SW480 (cell line): Measurements from ENCODE around the gene INTS7.
"Not testable (repeated sequence)": the region's sequence is repeated elsewhere in the genome, so short reads cannot be mapped to it uniquely, and the experiment has no call there.

Source experiments
- DNase-seq: peaks from one replicate; pipeline ENCODE4 v3.0.0-alpha.2; 2016; ENCODE audit warnings: low spot score

The INTS7 gene

DNA sequence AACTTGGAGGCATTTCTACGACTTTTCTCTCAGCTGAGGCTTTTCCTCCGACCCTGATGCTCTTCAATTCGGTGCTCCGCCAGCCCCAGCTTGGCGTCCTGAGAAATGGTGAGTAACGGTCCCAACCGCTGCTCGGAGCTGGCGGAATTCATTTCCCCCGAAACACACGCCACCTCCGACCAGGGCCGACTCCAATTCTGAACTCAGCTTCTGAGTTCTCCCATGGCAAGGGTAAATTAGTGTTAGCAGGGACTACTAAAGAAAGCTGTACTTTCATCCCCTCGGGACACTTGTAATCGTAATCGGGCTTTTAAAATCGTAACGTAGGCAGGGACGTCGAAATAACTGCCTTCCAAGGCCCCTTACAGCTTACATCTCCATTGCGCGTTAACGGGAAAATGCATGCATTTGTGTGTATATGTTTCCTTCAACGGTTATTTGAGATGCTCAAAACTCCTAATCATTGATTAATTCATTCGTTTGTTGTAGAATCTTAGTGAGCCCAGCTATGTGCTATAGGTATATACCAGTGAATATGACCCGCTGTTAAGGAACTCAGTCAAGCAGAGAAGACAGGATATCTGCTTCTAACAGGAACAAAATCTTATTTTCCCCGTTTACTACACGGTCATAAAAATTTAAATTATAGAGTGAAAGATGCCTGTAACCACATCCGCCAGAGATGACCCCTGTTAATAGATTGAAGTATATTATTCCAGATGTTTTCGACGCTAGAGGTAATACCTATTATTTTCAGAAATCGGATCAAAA lies 663 bp upstream of the INTS7 start:
- no peak for DNase-seq

DNA sequence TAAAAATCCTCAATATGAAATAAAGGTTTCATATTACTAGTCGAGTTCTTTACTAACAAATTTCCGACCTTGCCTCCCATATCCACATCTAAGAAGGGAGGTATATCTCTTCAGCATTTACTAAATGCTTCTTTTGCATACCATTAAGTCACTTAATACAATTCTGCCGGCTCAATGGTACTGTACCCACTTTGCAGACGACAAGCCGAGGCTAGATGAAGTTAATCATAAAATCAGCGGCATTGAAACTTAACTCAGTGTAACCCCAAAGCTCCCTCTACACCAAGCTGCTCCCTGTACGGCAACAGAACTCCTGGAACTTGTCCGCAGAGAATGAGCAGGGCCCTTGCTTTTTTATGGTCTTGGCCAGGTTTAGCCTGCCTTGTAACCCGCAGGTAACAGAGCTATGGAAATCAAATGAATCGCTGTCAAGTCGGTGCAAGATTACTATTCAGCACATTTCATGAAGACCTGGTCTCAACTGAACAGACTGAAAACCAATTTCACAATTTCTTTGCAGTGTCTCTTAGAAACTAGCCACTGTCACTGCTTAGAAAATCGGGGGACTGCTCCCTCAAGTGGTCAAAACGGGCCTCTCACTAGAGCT lies 738 bp downstream of the INTS7 start:
- no peak for DNase-seq

DNA sequence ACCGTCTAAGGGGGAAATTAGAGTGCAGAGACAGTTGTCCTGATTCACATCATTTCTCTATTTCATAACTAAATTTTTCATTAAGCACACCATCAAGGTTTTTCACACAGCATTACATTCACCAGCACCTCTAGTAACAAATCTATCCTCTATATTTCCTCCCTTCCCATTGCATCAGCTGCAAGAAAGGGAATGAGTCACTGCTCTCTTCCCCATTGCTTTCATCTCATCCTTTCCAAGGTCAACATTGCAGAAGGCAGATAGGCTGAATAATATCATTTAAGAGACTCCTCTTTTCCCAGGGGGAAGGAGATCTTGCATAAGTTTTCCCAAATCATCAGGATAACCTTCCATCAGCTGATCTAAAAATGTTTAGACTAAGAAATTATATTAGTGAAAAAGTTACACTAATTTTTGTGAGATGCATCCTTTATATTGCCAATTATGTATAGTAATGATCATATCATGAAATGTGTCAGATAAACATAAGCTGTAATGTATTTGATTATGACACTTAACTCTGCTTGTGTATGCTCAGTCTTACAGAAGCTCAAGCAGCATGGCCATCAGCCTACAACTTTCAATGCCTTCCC lies 4.3 kb downstream of the INTS7 start:
- DNase-seq = peak; percentile 91

DNA sequence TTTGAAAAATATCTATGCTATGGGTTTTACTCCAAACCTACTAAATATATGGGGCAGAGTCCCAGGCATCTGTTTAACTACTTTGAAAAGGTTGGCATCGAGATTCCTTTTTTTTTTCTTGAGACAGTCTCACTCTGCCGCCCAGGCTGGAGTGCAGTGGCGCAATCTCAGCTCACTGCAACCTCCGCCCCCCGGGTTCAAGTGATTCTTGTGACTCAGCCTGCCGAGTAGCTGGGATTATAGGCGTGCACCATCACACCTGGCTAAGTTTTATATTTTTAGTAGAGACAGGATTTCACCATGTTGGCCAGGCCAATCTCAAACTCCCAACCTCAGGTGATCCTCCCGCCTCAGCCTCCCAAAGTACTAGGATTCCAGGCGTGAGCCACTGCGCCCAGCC lies 7.6 kb downstream of the INTS7 start:
- not testable (repeated sequence) for DNase-seq

DNA sequence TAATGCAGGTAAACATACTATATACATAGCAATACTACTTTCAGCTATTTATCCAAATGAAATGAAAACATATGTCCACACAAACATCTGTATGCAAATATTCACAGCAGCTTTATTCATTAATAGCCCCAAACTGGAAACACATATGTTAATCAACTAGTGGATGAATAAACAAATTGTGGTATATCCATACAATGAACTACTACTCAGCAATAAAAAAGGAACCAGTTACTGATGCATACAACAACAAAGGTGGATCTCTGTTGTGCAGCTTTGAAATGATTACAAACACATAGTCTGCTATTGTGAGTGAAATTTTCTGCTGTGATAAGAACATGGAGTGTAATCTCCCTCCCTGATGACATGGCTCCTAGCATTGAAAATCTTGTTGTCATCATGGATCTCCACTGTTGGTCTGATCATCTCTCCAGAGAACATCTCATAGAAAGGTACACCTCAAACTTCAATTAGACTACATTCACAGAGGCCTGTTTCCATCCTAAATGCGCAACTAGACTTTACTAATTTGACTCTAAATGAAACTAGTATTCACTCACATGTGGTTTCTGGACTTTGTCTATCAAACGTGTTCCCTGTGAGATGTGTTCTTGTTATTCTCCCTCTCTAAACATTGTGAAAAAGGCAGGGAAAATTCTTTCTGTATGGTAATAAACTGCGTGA lies 10.7 kb downstream of the INTS7 start:
- DNase-seq = no peak

DNA sequence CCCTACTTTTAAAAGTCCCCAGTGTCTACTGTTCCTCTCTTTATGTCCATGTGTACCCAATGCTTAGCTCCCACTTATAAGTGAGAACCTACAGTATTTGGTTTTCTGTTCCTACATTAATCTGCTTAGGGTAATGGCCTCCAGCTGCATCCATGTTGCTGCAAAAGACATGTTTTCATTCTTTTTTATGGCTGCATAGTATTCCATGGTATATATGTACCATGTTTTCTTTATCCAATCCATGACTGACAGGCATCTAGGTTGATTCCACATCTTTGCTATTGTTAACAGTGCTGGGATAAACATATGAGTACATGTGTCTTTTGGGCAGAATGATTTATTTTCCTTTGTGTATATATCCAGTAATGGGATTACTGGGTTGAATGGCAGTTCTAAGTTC lies 12.4 kb downstream of the INTS7 start:
- DNase-seq = not testable (repeated sequence)

DNA sequence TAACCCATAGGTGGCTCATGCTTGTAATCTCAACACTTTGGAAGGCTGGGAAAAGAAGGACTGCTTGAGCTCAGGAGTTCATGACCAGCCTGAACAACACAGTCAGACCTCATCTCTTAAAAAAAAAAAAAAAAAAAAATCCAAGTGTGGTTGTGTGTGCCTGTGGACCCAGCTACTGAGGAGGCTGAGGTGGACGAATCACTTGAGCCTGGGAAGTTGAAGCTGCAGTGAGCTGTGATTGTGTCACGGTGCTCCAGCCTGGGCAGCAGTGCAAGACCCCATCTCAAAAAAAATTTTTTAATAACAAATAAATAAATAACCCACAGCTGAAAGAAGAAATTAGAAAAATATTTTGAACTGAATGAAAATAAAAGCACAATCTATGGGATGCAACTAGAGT lies 13.8 kb downstream of the INTS7 start:
- no peak for DNase-seq

DNA sequence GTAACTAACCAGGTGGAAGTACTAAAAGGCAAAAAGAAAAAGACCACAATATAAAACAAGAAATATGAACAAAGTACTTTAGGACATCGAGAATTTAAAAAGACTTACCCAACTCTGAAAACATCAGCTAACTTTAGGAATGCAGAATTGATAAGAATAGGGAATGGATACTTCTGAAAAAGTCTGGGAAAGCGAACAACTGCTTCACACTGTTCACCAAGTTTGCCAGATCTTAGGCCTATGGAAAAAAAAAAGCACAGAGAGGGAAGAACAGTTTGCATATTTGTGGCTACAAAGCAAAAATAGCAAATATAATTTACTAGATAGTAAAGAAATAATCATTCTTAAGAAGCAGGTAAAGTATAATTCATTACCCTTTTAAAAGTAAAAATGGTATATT lies 14.4 kb downstream of the INTS7 start:
- DNase-seq = no peak

DNA sequence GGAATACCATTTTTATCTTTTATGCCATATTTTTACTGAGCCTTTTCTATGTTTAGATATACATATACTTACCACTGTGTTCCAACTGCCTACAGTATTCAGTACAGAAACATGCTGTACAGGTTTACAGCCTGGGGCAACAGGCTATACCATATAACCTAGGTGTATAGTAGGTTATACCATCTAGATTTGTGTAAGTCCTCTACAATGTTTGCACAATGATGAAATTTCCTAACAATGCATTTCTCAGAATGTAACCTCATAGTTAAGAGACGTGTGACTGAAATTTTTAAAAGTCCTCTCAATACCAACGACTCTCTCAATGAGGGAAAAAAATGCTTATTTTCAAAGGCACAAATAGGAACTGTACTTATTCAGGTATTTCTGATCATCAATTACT lies 21.7 kb downstream of the INTS7 start:
- DNase-seq = no peak

DNA sequence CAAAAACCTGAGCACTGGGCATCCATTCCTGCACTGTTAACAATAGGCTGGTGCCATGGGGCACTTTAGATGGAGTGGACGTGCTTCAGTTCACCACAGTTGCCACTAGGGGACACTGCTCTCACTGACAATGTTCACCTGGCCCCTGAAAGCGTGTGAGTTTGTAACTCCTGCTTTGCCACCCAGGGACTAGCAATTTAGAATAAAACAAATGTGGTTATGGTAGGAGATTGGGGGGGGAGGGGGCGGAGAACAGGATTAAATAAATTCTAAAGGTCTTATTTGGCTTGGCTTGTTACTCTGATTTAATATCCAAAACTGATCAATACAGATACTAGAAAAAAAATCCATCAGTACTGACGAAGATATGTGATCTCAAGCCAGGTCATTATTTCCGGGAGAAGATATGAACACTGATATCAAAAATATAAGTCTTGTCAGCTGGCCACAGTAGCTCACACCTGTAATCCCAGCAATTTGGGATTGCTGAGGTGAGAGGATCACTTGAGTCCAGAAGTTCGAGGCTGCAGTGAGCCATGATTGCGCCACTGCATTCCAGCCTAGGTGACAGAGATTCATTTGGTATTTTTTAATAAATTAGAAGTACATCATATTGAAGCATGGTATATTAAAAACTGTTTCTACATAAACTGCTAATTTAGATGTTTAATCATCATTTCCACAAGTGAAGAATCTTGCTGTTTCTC lies 23.2 kb downstream of the INTS7 start:
- DNase-seq = peak; percentile 59

DNA sequence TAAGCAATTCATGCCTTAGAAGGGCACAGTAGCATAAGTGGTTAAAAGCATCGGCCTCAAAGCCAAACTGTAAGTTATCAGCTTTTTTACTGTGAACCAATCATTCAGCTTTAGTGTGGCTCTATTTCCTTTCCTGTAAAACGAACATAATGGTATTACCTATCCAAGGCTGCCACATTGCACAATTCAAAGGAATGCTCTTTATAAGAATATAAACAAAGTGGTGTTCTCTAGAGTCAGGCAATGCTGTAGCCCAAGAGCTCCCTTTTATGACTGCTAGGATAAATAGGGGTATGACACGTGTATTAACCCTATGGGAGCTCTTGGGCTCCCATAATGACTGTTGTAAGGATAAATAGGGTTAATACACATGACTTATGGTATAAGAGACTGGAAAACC lies 25.4 kb downstream of the INTS7 start:
- no peak for DNase-seq

DNA sequence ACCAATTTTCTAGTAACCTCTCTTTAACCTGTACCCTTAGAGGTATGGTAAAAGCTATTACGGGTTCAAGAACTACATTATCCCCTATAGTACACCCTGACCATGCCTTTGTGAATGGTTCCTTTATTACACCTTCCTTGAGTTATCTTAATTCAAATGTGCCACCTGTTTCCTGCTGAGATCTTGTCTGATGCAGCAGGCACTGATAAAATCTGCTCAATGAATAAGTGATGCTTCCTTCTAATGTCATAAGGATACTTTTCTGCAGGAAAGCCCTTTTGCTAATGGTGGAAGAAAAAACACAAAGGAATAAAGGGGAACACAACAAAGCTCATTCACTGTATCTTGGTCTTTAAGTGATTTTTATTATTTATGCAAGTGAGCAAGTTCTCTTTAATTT lies 25.8 kb downstream of the INTS7 start:
- no peak for DNase-seq

DNA sequence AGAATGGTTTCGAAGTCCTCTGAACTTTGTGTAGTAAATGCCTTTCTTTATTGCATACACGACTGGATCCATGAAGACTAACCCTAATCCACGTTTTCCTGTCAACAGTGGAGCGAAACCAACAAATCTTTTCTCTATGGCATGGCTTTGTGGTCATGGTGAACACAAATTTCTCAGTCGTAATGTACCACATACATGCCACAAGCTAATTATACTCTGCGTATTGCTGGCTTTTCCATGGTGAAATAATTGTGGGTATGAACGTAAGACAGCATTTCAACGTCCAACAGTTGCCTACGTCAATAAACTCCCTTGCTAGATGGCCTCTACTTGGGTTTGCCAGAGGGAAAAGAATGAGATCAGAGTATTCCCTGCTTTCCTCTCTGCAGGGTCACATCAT lies 27.5 kb downstream of the INTS7 start:
- DNase-seq = peak; percentile 54

DNA sequence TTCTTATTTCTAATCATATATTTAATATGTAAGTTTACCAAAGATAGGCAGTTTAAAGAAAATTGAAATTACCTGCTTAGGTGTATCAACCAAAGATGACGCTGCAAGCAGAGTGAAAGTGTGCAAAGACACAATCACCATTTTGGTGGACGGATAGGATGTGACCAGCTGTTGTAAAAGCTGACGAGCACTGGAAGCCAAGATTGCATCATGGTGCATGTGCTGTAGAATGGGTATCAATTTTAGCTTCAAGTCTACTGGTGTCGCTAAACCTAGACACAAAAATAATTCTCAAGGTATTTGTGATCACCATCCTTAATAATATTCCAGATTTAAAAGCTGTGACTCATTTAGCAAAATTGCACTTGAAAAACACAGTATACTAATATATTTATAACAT lies 28.2 kb downstream of the INTS7 start:
- no peak for DNase-seq

DNA sequence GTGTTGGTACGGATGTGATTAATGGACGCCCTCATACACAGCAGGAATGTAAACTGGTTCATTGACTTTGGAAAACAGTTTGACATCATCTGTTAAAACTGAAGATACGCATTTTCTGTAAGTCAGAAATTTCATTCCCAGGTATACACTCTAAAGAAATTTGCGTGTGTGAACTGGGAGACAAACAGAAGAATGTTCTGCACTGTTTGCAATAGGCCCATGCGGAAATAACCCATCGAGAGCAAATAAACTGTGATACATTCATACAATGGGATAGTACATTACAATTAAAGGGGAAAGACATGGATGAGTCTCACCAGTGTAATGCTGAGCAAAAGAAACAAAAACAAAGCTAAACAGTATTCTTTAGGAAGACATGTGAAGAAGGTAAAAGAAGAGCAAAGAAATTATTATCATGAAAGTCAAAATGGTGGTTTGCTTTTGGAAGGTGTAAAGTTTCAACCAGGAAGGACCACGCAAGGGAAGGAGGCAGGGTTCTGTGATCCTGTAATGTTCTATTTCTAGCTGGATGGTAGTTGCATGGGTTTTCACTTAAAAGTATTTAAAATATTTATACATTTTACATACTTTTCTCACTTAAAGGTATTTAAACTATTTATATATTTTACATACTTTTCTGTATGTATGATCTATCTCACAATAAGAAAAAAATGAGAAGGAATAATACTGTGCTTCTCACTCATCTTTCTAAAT lies 30.3 kb downstream of the INTS7 start:
- no peak for DNase-seq

DNA sequence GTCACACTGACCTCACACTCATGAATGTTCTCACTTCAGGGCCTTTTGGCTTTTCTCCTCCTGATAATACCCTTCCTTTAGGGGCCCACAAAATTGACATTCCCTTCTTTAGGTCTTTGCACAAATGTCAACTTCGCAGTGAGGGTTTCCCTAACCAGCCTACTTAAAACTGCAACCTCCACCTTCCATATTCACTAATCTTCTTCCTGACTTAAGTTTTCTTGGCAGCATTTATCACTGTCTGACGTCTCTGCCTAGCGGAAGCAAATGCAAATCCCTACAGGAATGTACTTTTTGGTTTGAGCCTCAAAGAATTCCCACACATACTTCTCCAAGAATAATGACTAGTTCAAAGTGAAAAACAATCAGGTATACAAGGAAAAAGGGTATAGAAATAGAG lies 32.8 kb downstream of the INTS7 start:
- DNase-seq = no peak

DNA sequence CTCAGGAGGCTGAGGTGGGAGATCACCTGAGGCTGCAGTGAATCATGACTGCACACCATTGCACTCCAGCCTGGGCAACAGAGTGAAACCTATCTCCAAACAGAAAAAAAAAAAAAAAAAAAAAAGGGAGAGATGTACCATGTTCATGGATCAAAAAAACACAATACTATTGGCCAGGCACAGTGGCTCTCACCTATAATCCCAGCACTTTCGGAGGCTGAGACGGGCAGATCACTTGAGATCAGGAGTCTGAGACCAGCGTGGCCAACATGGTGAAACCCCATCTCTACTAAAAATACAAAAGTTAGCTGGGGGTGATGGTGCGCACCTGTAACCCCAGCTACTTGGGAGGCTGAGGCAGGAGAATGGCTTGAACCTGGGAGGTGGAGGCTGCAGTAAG lies 37.9 kb downstream of the INTS7 start:
- not testable (repeated sequence) for DNase-seq

DNA sequence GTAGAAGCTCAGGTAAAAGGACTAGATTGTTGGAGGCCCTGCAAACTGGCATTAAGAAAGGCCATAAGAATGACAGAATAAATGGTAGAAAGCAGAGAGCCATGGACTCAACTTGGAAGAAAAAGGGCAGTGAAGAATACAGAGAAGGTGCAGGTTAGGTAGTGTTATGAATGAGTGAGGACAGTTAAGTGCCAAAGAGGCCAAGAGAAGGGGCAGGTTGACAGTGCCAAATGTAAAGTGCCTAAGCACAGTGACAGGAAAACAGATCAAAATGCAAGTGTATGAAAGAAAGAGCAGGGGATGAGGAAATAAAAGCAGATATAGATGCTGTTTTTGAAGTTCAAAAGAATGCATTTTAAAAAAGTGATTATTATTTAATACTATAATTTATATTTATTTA lies 43.7 kb downstream of the INTS7 start:
- DNase-seq = no peak

DNA sequence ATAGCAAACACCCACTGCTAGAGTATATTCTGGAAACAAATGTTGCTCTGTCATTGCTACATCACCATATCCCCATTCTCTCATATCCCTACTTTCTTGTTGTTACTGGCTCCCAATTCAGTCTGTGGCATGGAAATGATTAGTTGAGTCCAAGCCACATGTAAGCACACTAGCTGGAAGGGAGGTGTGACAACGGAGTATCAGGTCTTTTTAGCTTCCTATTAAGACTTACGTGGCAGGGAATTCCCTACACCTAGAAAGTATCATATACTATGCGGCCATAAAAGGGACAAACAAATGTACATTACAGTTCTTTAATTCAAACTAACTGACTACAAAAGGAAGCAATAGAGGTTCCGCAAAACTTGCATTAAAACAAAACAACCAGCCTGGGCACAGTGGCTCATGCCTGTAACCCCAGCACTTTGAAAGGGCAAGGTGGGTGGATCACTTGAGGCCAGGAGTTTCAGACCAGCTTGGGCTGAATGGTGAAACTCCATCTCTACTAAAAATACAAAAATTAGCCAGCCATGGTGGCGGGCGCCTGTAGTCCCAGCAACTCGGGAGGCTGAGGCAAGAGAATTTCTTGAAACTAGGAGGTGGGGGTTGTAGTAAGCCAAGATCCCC lies 48.6 kb downstream of the INTS7 start:
- no peak for DNase-seq

DNA sequence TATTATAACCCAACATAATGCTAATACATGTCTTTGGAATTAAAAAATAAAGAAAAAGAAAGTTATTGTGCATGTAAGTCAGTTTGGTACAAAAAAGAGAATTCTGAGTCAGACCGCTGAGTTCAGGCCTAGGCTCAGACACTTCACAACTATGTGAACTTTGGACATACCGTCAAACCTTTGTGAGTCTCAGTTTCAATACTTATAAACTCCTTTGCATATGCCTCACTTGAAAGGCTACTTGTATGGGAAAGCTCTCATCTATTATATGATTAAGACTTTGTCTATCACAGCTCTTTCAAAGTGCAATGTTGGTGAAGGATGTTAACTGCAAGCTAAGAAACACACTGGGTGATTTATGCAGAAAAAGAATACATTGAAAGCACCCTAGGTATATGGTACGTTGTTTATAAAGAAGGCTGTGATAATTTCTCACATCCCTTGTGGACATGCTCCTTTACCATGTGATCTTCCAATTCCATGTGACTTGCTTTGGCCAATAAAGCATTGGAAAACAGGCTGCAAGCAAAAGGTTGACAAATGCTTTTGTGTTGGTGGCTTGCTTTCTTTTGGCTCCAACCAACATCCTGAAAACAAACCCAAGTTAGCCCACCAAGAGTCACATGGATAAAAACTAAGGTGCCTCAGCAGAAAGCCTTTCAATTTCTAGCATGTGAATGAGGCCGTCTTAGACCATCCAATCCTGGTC lies 49.6 kb downstream of the INTS7 start:
- no peak for DNase-seq

DNA sequence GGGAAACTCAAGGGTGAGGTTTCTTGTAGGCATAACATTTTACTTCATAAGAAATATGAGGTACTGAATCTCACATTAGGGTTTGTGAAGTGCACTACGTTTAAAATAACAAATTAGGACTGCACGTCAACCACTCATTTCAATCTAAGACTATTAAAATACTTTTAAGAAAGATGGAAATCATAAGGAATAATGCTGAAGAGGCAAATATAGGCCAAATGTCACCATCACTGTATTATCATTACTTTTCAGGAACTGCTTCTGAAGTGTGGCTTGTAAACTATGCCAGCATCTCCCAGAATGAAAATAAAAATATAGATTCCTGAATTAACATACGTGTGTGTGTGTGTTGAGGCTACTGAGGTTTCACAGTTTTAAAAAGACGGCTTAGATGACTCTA lies 56.8 kb downstream of the INTS7 start:
- DNase-seq = no peak
